Right atrium auricular region (tissue), 2 donors: Measurements from ENCODE around the gene FAM222A. TPM values are rescaled to one million over a fixed set of nuclear protein-coding genes. Genes with fewer than 3 reads are reported as not detected.

Experiments used
- DNase-seq: peaks from one replicate; pipeline ENCODE4 v3.0.0-alpha.2; 2019; ENCODE audit warnings: low spot score
- H3K27ac ChIP-seq, 2 donors: fragments of 200-600 bp; sonication (generic); 1 replicate in 1 of 2; 2 replicates in 1 of 2; pipeline ENCODE4 v1.5.1; 2016 to 2019
- H3K27me3 ChIP-seq, 2 donors: fragments of 200-600 bp; sonication (generic); one replicate each; pipeline versions ENCODE4 v1.5.1 to v1.6.0; 2017 to 2019
- H3K36me3 ChIP-seq: fragments of 200-600 bp; sonication (generic); one replicate; pipeline ENCODE4 v1.5.1; 2016
- H3K4me1 ChIP-seq, 2 donors: fragments of 200-600 bp; sonication (generic); one replicate each; pipeline versions ENCODE4 v1.5.1 to v1.6.0; 2017 to 2019
- H3K4me3 ChIP-seq, 2 donors: fragments of 200-600 bp; sonication (generic); 1 replicate in 1 of 2; 2 replicates in 1 of 2; pipeline ENCODE4 v1.5.1; 2017 to 2019; ENCODE audit warnings: mild to moderate bottlenecking in 1 of 2, moderate library complexity in 1 of 2
- H3K9me3 ChIP-seq, 2 donors: fragments of 200-600 bp; sonication (generic); one replicate each; pipeline ENCODE4 v1.5.1; 2019
- CTCF ChIP-seq, 2 donors: fragments of 200-600 bp; sonication (generic); IDR thresholded peaks; one replicate each; pipeline ENCODE4 v1.5.1; 2019; ENCODE audit warnings: antibody characterized with exemption in 2 of 2
- total RNA-seq, 2 donors: library from RNA; depleted of rRNA; stranded (reverse); fragments of >200 nt; gene quantifications; one replicate each; pipeline ENCODE4 v1.1.0, GENCODE V29; 2016

FAM222A gene
- total RNA-seq, 2 donors from 2014 or later = 23.6 to 32.4 TPM

GRCh38 chr12:109710205-109710746 lies 3.3 kb upstream of the FAM222A start:
- no peak for TF ChIP-seq CTCF (IDR thresholded peaks at IDR 0.05)
- no peaks in the 10 kb centered on the region for H3K36me3 ChIP-seq
- DNase-seq = no peak
- H3K27ac ChIP-seq = no peak overlapping the region
- no peaks in the 10 kb centered on the region for H3K27me3 ChIP-seq
- peaks cover 0 to 28% of the 10 kb centered on the region in 2 donors for H3K4me1 ChIP-seq
- H3K9me3 ChIP-seq = no peaks in the 10 kb centered on the region
- no peak overlapping the region for H3K4me3 ChIP-seq

- no peaks in the 10 kb centered on the region for H3K36me3 ChIP-seq
- no peak overlapping the region for H3K4me3 ChIP-seq
- no peak overlapping the region for H3K27ac ChIP-seq
- no peaks in the 10 kb centered on the region for H3K27me3 ChIP-seq
- no peak for TF ChIP-seq CTCF (IDR thresholded peaks at IDR 0.05)
- no peaks in the 10 kb centered on the region for H3K9me3 ChIP-seq
- H3K4me1 ChIP-seq = peaks cover 0 to 35% of the 10 kb centered on the region in 2 donors
- DNase-seq = no peak
Measured at GRCh38 chr12:109710747-109711595, 2.7 kb upstream of the FAM222A start.

GRCh38 chr12:109711596-109712461 lies 1.8 kb upstream of the FAM222A start:
- no peaks in the 10 kb centered on the region for H3K9me3 ChIP-seq
- no peak for DNase-seq
- no peaks in the 10 kb centered on the region for H3K36me3 ChIP-seq
- H3K27ac ChIP-seq = no peak overlapping the region
- H3K4me3 ChIP-seq = no peak overlapping the region
- TF ChIP-seq CTCF (IDR thresholded peaks at IDR 0.05) = no peak
- peaks cover 0 to 41% of the 10 kb centered on the region in 2 donors for H3K4me1 ChIP-seq
- H3K27me3 ChIP-seq = no peaks in the 10 kb centered on the region

- DNase-seq = no peak
- H3K27ac ChIP-seq = peak overlapping the region; percentile 79 to 89
- peak overlapping the region; percentile 61 to 72 for H3K4me3 ChIP-seq
- no peaks in the 10 kb centered on the region for H3K36me3 ChIP-seq
- H3K9me3 ChIP-seq = no peaks in the 10 kb centered on the region
- H3K4me1 ChIP-seq = peaks cover 0 to 65% of the 10 kb centered on the region in 2 donors
- no peaks in the 10 kb centered on the region for H3K27me3 ChIP-seq
- peak; percentile 10 to 47 for TF ChIP-seq CTCF (IDR thresholded peaks at IDR 0.05)
Measured at GRCh38 chr12:109714141-109714912, 702 bp downstream of the FAM222A start.

- peak overlapping the region; percentile 79 to 89 for H3K27ac ChIP-seq
- peaks cover 0 to 70% of the 10 kb centered on the region in 2 donors for H3K4me1 ChIP-seq
- TF ChIP-seq CTCF (IDR thresholded peaks at IDR 0.05) = no peak
- peak overlapping the region; percentile 61 to 72 for H3K4me3 ChIP-seq
- H3K27me3 ChIP-seq = no peaks in the 10 kb centered on the region
- no peaks in the 10 kb centered on the region for H3K36me3 ChIP-seq
- no peak for DNase-seq
- H3K9me3 ChIP-seq = no peaks in the 10 kb centered on the region
Measured at GRCh38 chr12:109714913-109715244, 1.3 kb downstream of the FAM222A start.
